GM18861 (cell line): ENCODE data around the gene ITIH3.

ENCODE experiments used
- ATAC-seq: cut with Tn5 transposase; IDR thresholded peaks from one replicate; pipeline ENCODE4 v1.9.1; 2021; ENCODE audit not compliant: unreplicated experiment

Gene ITIH3

DNA sequence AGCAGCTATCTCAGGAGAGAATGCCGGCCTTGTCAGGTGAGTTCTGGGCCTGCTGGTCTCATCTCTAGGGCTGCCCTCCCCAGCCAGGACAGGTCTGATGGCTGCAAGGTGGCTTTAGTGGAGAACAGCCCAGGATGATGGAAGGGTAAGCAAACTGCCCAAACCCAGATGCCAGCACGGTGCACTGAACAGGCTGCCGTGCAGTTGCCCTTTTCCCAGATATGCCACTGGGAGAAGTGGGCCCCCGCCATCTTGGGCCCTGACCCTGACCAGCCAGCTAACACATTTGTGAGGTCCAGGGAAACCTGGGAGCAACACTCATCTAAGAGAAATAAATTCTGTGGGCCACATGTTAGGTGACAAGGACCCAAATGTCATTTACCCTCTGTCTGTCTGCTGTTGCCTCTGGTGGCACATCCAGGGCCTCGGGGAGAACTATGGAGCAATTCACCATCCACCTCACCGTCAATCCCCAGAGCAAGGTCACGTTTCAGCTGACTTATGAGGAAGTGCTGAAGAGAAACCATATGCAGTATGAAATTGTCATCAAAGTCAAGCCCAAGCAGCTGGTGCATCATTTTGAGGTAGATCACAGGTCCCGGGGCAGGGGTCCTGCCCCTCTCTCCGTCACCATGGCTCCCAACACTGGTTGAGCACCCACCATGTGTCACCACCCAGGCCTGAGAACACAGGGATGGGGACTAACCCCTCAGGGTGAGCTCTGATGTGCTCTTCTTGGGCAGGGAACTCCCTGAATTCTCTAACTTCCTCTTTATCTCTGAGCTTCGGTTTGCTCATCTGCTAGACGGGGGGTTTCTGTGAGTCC, 15.4 kb upstream of the ITIH3 start:
- peak; percentile 57 for ATAC-seq

DNA sequence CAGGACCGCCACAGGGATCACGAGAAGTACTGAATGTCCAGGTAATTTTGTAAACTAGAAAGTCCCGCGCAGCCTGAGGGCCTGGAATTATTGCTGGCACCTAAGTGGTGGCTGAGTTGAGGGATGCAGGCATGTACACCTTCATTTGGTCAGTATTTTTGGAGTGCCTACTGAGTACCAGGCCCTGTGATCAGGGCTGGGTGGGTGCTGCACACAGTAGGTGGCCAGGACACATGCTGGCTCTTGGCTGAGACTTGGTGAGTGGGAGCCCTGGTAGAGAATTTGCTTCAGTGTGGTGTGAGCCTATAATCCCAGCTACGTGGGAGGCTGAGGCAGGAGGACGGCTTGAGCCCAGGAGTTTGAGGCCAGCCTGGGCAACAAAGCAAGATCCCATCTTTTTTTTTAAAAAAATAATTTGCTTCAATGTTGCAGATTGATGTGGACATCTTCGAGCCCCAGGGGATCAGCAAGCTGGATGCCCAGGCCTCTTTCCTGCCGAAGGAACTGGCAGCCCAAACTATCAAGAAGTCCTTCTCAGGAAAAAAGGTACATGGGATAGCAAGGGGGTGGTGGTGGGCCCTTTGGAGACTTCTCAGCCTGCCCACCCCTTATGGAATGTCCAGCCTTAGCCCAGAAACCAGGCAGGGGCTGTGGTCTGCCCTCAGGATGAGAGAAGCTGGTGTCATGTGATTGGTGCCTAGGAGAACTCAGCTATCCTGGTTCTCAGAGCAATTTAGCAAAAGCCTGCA, 14.6 kb upstream of the ITIH3 start:
- no peak for ATAC-seq

- ATAC-seq, result no peak
Observed at GRCh38 chr3:52781741-52782140, 12.9 kb upstream of the ITIH3 start.

- no peak for ATAC-seq
Observed at GRCh38 chr3:52782412-52783210, 12.0 kb upstream of the ITIH3 start.

DNA sequence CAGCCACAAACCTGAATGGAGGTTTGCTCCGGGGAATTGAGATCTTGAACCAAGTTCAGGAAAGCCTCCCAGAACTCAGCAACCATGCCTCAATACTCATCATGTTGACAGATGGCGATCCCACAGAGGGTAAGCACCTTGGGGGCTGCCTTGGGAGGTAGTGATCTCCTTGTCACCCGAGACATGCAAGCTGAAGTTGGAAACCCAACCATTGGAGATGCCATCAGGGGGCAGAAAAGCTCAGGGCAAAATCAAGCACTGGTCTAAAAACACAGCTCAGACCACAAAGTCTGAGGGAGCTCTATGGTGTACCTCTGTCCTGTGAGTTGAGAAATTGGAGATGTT, 11.4 kb upstream of the ITIH3 start:
- no peak for ATAC-seq

GRCh38 chr3:52784021-52784621, 10.5 kb upstream of the ITIH3 start:
- no peak for ATAC-seq

DNA sequence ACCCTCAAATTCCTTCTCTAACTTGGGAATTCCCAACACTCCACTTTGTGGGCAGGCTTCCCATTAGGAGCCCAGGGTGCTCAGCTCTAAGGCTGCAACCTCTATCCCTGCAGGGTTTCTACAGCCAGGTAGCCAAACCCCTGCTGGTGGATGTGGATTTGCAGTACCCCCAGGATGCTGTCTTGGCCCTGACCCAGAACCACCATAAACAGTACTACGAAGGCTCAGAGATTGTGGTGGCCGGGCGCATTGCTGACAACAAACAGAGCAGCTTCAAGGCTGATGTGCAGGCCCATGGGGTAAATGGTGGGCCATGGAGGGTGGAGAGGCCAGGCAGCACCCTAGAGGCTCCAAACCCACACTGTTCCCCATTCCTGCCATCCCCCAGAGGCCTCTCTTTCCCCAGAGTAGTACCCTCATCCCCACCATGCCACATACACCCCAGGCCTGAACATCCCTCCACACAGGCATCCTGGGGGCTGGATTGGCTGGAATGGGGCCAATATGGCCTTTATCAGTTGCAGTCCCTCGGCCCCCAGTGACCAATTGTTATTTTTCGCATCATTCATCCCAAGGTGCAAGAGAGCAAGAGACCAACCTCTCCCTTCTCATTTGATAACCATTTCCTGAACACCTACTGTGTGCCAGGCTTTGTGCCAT, 9.5 kb upstream of the ITIH3 start:
- ATAC-seq, result no peak

- ATAC-seq, result no peak
Observed at GRCh38 chr3:52786330-52787215, 8.0 kb upstream of the ITIH3 start.

GRCh38 chr3:52787246-52787645, 7.3 kb upstream of the ITIH3 start:
- no peak for ATAC-seq

DNA sequence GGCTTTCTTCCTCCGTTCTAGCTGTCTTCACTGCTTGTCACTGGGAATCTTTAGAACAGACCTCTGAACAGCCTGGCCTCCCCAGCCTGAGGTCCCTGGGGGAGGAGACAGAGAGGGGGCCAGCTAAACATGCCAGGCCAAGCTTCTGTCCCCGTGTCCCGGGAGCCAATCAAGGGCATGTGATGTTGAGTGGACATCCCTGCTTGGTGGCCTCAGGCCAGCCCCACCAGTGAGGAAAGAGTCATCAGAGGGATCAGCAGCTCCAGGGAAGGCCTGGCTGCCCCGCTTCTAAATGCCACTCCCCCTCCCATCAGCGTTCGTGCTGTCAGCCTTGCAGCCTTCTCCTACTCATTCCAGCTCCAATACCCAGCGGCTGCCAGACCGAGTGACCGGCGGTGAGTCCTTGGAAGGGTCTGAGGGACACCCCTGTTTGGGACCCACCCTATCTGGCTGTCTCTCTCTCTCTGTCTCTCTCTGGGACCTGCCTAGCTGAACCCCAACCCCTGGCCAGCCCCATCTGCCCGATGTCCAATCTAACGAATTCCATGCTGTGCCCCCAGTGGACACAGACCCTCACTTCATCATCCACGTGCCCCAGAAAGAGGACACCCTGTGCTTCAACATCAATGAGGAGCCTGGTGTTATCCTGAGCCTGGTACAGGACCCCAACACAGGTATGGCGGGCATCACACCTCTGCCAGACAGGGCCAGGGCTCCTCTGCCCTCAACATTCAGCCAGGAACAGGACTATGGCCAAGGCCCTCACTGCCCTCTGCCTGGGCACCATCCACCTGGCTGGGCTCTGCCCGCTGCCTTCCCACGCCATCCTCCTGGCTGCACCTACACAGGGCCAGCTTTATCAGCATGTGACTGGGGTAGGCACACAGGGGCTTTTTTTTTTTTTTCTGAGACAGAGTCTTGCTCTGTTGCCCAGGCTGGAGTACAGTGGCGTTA, 6.6 kb upstream of the ITIH3 start:
- ATAC-seq, result no peak

DNA sequence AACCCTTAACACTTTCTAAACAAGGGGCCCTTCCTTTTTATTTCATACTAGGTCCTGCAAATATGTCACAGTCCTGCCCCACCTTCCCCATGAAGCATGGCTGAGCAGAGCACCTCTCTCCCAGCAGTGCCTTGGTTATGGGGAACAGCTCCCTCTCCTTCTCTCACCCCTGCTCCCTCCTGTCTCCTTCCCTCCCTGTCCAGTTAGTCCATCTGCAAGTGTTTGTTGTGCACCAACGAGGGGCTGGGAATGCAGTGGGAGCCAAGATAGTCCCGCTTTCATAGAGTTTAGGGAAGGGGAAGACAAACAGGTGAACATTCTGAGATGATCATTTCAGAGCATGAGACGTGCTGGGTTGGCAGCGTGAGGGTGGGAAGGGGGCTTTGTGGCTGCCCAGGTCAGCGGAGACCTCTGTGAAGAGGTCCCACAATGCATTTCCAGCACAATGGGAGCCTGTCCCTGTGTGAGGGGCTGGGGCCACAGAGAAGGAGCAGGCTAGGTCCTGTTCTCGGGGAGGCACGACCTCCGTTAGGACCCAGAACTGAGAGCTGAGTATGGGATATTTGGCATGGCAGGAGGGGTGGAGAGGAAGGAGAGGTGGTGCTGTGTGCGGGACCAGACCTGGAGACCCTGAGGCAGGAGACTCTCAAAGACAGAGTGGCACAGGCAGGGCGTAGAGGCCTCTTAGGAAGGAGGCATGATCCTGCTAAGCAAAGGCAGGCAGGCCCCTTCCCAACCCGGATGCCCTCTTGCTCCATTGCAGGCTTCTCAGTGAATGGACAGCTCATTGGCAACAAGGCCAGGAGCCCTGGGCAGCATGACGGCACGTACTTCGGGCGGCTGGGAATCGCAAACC, 5.5 kb upstream of the ITIH3 start:
- no peak for ATAC-seq

- ATAC-seq, result no peak
Observed at GRCh38 chr3:52789746-52790040, 4.9 kb upstream of the ITIH3 start.

DNA sequence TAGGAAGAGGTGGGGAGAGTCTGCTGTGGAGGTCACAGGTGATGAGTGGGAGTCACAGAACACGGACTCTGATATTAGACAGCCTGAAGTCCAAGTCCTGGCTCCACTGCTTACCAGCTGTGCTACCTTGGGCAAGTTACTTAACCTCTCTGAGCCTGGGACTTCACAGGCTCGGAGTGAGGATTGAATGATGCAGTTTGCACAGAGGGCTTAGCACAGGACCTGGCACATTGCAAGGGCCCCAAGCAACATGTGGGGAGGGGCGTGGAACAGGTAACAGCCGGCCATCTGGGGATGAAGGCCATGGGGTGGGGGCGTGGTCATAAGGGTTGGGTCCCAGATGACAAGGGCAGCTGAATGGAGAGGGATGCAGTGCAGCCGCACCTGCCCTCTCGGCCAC, 4.3 kb upstream of the ITIH3 start:
- no peak for ATAC-seq

- no peak for ATAC-seq
Observed at GRCh38 chr3:52790741-52791140, 3.9 kb upstream of the ITIH3 start.

DNA sequence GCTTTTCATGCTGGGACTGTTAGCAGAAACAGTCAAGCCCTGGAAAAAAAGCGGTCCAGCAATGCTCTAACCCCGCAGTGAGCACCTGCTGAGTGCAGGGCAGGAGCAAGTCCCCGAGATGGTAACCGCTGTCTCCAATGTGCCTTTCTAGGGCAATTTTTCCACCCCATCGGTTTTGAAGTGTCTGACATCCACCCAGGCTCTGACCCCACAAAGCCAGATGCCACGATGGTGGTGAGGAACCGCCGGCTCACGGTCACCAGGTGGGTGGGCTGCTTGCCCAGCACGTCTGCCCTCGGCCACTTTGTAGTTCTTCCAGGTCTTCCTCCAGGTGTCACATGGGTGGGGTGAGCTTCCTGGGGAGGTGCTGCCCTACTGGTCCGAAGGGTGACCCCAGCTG, 3.2 kb upstream of the ITIH3 start:
- ATAC-seq, result no peak

GRCh38 chr3:52791928-52792327, 2.7 kb upstream of the ITIH3 start:
- ATAC-seq, result no peak

GRCh38 chr3:52792413-52792812, 2.2 kb upstream of the ITIH3 start:
- ATAC-seq, result no peak
